ENCODE data around the gene ARHGEF38.
"Not testable (repeated sequence)": the region's sequence is repeated elsewhere in the genome, so short reads cannot be mapped to it uniquely, and the experiment has no call there.

The ARHGEF38 gene

DNA sequence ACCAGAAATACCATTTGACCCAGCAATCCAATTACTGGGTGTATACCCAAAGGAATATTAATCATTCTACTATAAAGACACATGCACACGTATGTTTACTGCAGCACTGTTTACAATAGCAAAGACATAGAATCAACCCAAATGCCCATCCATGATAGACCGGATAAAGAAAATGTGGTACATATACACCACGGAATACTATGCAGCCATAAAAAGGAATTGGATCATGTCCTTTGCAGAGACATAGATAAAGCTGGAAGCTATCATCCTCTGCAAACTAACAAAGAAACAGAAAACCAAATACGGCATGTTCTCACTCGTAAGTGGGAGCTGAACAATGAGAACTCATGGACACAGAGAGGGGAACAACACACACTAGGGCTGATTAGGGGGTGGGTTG, 57.4 kb downstream of the ARHGEF38 start:
- not testable (repeated sequence) for DNase-seq (ENCODE audit: low read depth)

DNA sequence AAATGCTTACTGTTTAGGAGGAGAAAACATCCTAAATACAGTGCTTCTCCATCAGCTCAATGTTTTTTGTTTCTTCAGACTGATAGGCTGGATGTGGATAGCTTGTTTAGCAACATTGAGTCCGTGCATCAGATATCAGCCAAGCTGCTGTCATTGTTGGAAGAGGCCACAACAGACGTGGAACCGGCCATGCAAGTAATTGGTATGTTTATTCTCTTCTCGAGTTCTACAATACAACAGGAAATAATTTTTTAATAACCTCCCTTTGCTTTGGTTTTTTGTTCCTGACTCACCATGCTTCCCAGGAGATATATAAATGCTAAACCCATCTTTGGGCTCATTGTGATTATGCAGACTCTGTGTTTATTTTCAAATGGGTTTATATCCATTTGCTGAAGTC, 60.9 kb downstream of the ARHGEF38 start:
- DNase-seq (ENCODE audit: low read depth): no peak

DNA sequence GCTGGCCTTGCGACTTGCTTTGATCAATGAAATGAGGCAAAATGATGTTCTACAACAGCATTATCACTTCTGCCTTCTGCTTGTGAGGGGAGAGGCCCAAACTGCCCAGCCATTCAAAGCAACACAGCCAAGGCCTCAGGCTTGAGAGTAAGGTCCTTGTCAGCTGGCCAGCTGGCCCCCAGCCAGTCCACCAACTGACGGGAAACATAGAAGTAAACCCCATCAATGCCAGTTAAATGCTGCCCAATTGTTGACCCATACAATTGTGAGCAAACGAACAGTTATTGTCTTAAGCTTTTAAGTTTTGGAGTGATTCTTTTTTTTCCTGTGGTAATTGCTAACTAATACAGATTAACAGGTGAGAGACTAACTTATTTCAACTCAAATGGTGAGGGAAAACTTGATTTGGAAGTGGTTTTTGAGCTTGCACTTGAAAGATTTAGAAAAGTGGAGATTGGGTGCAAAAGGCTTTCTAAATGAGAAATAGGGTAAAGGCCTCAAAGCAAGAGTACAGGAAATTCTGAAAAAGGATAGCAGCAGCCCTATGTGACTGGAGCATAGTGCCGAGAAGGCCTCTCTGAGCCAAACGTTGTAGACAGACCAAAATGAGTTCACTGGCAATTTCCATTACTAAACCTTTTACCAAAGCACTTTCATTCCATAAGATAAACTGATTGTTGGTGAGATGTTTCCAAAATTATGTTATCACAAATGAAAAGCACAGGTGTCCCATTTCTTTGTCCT, 66.9 kb downstream of the ARHGEF38 start:
- DNase-seq (ENCODE audit: low read depth): no peak

DNA sequence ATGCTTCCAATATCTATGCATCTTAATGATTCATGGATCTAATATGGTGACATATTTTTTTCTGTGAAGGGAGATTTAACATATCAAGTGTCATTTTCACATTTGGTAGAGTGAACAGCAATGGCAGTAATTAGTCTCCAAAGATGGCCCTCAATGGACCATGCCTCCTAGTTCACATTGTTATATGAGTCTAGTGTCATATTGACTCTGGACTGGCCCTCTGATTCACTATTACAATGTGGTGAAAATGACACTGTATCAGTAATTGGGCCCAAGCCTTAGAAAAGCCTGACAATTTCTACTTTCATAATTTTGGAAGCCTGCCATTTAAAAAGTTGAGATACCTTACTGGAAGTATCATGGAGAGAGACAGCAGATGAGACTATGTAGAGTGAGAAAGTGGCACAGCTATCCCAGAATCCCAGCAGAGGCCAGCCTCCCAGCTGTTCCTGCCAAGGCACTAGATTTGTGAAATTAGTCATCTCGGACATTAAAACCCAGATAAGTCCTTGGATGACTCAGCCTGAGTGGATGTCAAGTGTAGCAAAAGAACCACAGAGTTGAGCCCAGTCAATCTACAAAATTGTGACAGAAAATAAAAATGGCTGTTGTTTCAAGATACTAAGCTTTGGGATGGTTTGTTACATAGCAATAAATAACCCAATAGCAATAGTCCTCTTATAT, 68.4 kb downstream of the ARHGEF38 start:
- no peak for DNase-seq (ENCODE audit: low read depth)

DNA sequence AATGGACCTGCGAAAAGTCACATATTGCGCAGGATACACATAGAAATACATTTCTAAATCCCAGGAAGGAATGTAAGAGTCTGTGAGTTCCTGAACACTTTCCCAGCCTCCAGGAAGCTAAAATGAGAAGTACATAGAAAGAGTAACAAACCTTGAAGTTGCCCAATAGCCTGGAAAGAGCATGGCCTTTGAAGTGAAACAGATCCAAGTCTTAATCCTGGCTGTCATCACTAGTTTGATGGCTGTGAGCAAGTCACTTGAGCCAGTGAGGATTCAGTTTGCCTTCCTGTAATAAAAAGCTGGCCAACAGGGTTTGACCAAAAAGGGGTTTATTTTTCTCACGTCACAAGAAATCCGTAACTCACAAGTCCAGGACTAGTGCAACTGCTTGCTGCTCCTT, 69.8 kb downstream of the ARHGEF38 start:
- DNase-seq (ENCODE audit: low read depth): no peak

DNA sequence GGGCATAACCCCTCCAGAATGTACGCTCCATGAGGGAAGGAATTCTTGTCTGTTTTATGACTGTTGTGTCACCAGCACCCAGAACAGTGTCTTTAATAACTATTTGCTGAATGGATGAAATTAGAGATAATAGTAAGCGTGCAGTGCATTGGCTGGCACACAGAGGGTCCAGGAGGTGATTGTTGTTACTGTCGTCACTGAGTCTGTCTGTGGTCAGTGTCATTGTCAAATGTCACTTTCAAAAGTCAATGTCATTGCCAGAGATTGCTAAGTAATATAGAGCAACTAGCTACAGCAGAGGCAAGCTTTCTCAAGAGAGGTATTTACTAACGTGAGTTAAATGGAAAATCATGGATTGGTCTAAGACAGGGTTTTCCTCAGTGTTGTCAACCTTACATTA, 70.7 kb downstream of the ARHGEF38 start:
- DNase-seq (ENCODE audit: low read depth): no peak

DNA sequence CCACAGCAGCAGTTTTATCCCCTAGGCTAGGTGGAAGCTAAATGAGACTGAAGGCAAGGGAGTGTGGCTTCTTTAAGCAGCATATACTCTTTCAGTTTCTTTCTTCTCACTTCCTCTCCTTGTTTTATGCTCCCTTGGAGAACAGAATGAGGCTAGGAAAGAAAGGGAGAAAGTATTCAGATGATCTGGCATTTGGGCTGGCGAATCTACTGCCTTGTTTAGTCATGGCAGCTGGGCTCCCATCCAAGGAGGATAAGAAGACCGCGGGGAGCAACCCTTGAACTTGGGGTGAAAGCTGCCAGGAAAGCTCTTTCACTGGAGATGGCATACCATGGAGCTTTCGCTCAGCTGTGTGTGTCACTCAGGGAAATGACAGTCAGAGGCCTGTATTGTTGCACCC, 72.1 kb downstream of the ARHGEF38 start:
- no peak for DNase-seq (ENCODE audit: low read depth)

DNA sequence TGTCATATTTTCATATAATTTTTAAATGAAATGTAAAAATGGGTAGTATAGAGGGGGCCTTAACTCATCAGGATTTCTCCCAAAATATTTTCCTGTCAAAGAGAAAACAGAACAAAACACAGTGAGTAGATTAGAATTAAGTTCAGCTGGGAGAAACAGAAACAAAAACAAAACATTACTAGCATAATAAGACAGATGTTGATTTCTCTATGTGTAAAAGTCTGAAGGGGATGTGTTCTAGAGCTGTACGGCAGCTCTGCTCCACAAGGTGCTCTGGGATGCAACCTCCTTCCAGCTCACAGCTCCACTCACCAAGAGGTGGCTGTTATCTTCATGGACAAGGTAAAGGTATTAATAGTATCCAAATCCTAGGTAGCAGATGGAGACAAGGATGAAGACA, 72.8 kb downstream of the ARHGEF38 start:
- DNase-seq (ENCODE audit: low read depth): no peak

DNA sequence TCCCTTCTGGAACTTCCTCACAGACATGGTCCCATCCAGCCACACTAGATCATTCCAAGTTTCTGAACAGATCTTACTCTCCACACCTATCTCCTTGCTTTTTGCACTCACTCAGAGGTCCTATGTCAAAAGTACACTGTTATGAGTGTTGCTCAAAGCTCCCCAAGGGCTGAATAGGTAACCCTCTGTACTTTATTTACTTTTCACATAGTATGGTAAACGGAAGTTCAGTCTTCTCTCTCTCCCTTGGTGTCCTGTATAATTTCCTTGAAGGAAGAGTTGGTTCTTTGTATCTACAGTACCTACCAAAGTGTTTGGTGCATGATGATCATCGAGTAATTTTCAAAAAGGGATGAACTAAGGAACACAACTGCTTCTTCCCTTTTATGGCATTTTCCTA, 74.4 kb downstream of the ARHGEF38 start:
- DNase-seq (ENCODE audit: low read depth): no peak

DNA sequence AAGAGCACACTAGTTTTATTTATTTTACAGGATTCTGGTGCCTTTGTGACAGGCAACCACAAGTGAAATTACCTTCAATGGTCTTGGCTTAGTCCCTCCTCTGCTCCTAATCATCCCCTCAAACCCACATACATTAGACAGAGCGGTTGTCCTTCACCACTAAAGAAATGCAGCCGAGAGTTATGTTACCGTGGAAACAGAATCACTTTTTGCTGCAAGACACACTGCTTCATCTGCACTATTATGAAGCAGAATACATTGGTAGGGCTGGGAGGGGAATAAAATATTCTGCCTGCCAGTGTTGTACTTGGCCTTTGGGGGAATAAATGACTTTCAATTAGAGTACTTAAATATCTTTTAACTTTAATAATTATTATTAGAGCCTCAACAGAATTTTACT, 75.2 kb downstream of the ARHGEF38 start:
- no peak for DNase-seq (ENCODE audit: low read depth)

DNA sequence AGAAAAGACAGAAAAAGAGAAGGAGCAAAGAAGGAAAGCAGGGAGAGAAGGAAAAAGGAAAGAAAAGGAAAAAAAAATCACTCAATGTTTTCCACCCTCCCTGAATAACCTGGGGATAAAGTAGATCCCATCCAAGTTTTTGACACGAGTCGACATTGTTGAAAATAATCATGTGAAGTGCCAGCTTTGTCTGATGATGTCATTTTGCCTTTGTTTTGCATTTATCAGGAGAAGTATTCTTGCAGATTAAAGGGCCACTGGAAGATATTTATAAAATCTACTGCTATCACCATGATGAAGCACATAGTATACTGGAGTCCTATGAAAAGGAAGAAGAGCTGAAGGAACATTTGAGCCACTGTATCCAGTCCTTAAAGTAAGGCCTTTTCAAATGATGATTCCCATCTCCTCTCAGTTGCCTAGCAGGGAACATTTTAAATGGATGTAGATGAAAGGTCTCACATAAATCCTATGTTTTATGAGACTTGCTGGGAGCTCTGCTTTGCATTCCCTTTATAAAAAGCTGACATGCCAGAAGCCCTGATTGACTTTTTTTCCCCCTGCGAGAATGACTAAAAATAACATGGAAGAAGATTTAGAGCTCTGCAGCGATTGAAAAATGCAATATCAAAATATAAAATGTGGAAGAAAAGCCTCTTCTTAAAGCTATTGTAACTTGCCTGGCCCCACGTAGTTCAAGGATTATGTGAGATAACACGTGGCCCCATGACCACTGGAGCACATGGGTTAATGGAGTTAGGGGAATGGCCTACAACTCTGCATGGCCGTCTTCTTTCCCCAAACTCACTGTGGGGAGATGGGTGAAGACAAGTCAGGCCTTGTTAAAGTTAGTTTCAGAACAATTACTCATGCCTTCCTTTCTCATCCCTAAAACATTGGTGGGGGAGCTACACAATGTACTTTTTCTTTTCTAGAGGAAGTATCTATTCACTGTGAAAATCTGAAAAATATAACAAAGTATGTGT, 78.5 kb downstream of the ARHGEF38 start:
- DNase-seq (ENCODE audit: low read depth): no peak

DNA sequence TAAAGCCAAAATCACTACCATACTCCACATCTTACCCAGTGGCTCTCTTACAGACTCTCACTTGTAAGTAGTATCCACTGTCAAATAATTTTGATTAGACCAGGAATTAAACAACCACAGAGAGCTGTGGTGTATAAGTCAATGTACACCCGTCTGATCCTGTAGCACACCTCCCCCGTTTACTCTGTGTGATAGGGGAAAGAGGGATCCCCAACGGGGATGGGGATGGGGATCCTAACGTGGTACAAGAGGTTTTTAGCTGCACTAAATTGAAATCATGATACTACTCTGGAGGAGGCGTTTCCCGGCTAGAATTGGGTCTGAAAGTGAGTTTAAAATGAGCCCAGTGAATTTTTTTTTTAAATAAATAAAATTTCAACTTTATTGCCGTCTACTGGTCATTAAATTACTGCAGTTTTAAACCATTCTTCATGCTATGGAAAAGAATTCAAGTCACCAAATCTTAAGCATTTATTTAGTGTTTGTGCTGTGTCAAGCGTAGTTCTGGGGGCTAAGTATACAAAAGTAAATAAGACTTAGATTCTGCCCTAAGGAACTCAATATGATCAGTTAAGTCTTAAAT, 79.5 kb downstream of the ARHGEF38 start:
- no peak for DNase-seq (ENCODE audit: low read depth)

DNA sequence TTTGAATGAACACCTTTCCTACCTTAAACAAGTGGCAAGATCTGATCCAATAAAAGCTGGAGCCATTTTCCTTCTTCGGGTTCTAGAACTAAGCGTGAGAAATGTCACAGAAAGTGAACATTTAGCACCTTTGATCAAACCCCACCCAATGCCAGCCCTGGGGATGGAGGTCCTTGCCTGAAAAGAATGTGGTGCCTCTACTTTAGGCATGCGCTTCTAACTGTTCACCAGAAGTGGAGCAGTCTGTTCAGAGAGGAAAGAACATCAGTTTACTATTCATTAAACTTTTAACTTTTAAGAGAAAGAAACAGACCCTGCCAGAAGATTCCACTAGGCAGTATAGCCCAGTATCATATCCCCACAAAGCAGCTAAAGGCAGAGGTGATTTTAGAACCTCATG, 80.2 kb downstream of the ARHGEF38 start:
- no peak for DNase-seq (ENCODE audit: low read depth)

DNA sequence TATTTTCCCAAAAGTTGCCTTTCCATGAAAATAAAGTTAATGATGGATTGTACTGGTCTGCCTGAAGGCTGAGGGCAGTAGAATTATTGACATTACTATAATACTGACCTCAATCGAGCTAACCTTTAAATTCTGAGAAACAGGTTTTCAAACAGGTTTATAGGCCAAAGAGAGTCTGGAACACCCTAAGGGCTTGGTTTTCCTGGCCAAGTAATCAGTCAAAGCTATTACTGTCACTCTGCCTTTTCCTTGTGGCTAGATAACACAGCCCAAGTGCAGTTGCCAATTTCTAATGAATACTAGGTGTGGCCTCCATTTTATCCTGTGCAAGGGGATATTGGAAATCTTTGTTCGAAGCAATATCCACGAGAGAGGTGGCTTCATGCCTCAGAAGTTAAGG, 80.8 kb downstream of the ARHGEF38 start:
- DNase-seq (ENCODE audit: low read depth): no peak

DNA sequence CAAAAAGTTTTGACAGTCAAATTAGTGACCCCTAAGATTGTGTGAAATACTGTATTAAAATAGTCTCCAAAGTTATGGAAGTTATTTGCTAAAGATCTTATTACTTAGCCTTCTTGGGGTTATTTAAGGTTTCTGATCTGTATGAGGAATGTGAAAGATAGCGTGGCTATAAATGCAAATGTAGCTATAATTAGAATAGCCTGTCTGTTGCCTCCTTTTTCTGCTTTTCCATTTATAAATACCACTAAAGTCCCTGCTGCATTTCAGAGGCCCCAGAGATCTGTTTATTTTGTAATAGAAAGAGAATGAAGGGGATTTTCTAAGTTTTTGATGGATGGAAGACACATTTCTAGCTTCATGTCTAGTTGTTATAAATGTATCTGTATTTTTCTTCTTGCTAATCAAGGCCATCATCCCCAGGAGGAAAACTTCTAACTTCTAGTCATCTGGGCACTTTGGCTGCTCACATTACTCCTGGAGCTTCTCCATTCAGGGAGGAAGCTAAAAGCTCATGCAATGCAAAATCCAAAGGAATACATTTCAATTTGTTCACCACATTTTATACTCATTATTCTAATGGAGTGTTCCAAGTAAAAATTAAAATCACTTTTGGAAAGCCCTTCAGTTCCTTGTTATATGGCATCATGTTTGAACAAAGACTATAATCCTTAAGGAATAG, 82.1 kb downstream of the ARHGEF38 start:
- no peak for DNase-seq (ENCODE audit: low read depth)

DNA sequence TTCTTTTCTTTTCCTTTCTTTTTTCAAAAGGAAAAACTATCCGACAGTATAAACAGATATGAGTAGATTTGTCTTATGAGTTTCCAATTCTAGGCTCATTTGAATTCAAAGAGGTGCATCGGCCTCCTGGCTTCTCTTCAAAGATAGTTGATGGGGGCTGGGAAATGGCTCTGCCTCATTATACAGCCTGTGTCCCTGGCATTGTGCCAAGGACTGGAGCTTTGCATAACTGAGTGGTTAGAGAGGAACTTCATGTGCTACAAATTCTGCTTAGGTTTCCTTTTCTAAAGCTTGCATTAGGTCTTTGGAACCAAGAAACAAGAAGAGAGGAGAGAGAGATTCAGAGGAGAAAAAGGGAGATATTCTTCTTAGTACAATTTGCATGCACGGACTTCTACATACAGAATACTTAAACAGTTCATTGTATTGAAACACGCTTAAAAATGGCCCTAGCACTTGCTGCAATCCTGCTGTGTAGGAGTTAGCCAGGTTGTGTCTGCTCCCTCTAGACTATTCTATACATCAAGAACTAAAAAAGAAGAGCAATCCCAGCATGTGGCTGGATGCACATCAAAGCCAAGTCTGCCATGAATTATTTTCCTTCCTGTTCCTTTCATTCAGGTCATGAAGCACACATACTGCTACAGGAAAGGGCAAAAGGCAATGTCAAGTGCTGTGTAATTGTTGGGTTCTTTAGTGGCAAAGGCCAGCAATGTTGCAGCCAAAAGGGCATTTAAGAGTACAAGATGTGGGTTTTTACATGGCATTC, 85.2 kb downstream of the ARHGEF38 start:
- no peak for DNase-seq (ENCODE audit: low read depth)

DNA sequence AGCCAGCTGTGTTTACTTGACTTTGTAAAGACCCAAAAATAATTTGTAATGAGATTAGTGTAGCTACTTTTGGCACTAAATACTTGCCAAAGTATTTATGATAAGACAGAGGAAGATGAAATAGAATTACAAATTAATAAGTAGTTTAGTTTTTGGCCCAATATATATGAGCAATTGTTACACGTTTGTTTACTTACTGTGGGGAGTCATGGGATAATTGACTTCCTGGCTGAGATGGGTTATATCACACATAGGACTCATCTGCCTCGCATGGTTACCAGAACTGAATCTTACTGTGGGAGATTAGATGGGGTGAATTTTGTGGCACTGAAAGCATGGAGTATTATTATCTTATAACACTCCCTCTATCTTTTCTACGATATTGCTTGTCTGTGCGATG, 89.4 kb downstream of the ARHGEF38 start:
- DNase-seq (ENCODE audit: low read depth): no peak

DNA sequence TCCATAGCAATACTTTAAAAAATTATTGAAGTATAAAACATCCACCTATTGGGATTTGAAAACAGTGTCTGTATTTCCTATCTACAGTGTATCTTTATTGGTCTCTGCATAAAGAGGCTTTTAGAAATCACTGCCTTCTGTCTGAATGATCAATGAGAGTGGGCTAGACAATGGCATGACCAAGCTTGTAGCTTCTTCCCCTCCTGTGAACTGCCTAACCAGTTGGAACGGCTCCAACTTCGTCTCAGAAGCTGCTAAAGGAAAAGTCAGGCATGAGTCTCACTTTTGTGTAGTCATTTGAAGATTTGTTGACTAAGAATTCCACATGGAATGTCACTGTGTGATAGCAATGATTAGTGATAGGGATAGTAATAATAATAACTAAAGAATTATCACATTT, 91.8 kb downstream of the ARHGEF38 start:
- DNase-seq (ENCODE audit: low read depth): no peak

DNA sequence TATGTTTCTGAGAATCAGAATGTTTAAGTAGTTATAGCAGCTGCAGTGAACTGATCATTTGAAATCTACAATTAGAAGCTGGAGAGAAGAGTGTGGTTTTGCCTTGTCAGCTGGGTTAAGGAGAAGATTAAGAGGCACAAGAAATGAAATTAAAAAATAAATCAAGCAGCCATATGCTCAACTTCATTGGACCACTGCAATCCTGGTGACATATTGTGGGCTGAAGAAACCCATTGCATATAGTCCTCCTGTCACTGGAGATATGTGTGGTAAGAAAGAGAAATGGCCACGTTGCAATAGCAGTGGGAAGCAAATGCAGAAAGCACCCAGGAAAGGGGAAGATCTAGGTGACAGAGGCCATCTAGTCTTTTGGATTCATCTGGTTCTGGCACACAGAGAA, 93.0 kb downstream of the ARHGEF38 start:
- DNase-seq (ENCODE audit: low read depth): no peak

DNA sequence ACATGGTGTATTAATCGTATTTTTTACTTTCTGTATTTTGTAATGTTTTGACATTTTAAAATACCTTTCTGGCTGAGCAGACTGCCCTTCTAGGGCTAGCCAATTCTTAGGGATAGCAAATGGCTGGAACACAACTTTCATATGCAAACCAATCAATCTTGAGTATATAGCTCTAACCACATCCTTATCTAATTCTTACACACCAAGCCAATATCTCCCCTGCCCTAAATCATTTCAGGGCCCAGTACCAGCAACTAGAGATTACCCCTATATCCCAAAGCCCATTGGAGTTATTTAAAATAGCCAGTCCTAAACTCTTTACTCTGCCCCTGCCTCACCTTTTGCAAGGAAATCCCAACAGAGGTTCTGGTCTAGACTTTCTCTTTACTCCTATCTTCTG, 97.8 kb downstream of the ARHGEF38 start:
- DNase-seq (ENCODE audit: low read depth): no peak

DNA sequence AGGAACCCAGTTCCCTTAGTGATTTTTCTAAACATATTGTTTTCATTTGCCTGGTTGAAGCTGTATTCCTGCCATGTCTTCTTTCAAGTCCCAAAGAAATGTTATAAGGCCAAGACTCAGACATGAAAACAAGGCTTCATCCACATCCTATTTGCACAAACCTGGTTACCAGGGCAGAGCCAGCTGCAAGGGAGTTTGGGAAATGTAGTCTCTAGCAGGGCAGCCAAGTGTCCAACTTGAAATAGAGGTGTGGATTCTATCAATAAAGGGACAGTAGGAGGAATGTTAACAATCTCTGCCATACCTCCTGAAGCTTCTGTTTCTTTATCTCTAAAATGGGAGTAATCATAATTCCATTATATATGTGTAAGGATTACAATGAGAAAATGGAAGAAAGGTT, 99.5 kb downstream of the ARHGEF38 start:
- DNase-seq (ENCODE audit: low read depth): no peak
